ENCODE data around the gene SMARCD2.
A peak's percentile ranks its signal among the peaks of the same experiment; 100 is the strongest.
"Not testable (repeated sequence)": the region's sequence is repeated elsewhere in the genome, so short reads cannot be mapped to it uniquely, and the experiment has no call there.

SMARCD2 gene

DNA sequence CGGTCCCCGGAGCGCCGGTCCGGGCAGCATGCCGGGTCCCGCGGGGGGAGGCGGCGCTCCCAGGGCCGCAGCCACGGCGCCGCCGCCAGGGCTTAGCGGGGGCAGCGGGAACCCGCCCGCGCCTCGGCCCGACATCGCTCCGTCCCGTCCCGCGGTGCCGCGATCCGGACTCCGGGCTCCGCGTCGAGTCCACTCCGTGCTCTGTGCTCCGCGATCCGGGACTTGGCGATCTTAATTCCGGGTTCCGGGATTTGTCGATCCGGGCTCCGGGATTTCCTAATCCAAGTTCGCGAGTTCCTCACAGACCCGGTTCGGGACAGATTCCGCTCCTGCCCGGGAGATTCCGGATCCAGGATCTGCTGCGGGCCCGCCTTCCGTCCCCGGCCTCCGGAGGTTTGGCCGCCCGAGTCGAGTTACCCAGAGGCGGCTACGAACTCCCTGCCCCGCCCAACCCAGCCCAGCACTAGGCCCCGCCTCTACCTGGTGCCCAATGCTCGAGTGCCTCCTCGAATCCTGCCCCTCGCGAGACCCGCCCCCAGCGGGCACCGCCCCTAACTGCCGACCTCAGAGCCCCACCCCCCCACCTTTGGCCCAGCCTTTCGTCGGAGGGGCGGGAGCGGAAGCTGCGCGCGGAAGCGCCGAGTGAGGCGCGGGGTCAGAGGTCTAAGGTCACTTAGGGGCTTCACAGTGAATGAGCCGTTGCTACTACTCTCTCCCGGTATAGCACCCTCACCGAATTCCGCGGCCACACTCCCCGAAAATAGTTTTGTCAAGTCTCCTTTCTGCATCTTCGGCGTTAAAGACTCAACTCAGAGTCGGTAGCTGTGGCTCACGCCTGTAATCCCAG lies at the start of gene SMARCD2:
SMARCD2 (minus strand) TSS at position 146 of the 847 bp plus-strand sequence; CDS start at position 135, 11 bp downstream.
- FAIRE-seq: no peak
- TF ChIP-seq, protein P1, sequence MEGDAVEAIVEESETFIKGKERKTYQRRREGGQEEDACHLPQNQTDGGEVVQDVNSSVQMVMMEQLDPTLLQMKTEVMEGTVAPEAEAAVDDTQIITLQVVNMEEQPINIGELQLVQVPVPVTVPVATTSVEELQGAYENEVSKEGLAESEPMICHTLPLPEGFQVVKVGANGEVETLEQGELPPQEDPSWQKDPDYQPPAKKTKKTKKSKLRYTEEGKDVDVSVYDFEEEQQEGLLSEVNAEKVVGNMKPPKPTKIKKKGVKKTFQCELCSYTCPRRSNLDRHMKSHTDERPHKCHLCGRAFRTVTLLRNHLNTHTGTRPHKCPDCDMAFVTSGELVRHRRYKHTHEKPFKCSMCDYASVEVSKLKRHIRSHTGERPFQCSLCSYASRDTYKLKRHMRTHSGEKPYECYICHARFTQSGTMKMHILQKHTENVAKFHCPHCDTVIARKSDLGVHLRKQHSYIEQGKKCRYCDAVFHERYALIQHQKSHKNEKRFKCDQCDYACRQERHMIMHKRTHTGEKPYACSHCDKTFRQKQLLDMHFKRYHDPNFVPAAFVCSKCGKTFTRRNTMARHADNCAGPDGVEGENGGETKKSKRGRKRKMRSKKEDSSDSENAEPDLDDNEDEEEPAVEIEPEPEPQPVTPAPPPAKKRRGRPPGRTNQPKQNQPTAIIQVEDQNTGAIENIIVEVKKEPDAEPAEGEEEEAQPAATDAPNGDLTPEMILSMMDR (IDR thresholded peaks at IDR 0.05; ENCODE audit: insufficient read depth, missing control alignments): no peak
- DNase-seq (ENCODE audit: insufficient read length, low spot score): peak; percentile 54

DNA sequence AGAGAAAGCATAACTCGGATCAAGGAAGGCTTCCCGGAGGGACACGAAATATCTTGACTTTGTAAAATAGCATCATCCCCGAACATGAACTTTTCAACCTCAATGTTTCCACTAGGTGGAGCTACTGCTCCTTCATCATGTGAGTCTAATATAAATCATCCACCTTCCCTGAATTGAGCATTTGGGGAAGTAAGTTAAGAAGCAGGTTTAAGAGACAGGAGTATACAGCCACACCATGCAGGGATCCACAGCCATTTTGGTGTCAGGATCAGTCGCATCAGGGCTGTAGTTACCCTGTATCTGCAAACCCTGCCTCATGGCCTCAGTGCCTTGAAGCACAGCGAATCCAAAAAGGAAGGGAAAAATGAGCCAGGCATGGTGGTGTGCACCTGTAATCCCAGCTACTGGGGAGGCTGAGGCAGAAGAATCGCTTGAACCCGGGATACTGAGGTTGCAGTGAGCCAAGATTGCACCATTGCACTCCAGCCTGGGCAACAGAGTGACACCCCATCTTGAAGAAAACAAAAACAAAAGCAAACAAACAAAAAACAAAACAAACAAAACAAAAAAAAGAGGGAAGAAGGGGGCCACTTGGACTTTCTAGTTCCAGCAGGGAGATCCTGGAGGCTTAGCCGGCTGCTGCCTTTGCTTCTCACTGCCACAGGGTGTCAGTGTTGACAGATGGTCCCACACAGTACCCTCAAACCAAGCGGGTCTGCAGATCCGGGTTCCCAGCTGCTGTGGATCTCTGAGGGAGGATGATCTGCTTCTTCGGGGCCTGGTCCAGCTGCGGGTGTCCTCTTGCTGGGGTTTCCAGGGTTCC lies 46.8 kb upstream of the SMARCD2 start:
- FAIRE-seq; DNase-seq (ENCODE audit: insufficient read length, low spot score): not testable (repeated sequence)
- TF ChIP-seq, protein P1 (IDR thresholded peaks at IDR 0.05; ENCODE audit: insufficient read depth, missing control alignments): peak; percentile 72

DNA sequence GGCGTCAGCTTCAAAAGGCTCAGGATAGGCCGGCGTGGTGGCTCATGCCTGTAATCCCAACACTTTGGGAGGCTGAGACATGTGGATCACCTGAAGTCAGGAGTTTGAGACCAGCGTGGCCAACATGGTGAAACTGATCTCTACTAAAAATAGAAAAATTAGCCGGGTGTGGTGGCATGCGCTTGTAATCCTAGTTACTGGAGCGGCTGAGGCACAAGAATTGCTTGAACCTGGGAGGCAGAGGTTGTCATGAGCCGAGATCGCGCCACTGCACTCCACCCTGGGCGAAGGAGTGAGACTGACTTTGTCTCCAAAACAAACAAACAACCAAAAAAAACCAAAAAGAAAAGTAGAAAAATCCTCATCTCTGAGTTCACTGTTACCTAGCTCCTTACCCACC lies 42.6 kb upstream of the SMARCD2 start:
- not testable (repeated sequence) for FAIRE-seq; DNase-seq (ENCODE audit: insufficient read length, low spot score)

DNA sequence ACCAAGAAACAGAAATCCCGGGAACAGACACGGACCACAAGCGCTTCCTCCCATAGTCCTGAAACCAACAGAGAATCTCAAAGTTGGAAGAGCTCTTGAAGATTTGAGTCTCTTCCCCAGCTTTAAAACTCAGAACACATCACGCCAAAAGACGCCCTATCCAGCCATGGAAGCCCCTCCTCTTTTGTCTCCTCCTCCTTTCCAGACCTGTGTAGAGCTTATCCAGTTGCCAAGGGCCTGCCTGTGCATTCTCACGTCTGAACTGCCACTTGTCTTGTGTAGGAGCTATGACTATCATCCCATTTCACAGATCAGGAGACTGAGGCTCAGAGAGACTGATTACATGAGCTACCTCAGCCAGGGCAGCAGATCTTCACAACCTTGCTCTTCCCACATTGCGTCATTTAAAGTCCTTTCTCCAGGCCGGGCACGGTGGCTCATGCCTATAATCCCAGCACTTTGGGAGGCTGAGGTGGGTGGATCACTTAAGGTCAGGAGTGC lies 40.2 kb upstream of the SMARCD2 start:
- FAIRE-seq; DNase-seq (ENCODE audit: insufficient read length, low spot score): not testable (repeated sequence)

DNA sequence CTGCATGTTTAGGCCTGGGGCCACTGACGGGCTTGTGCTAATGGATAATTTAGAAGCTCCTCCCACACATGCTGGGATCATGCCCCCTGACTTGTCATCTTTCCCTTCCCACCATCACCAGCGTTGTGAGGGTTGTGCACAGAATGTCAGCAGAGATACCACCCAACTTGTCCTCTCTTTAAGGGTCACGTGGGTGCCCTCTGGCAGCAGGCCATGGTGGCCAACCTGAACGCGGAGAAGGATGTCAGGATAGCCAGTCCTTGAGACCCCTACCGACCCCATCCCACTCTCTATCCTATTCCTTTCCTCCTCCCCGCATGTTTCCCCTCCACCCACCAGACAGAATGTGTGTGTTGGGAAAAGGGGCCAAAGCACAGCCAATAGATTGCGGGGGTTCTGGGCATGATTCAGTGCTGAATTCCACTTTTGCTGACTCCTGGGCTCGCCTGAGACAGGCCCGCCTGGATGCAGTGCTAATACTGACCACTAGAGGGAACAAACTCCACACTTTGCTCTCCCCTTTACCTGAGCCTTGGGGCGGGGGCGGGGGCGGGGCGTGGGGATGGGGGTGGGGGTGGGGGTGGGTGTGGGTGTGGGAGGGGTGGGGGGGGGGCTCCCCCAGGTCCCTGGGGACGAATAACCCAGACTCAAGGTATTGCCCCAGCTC lies 39.6 kb upstream of the SMARCD2 start, which contains the start of gene GH2:
GH2 (minus strand) TSS at position 10 of the 667 bp plus-strand sequence. CDS start 143 bp downstream, outside the sequence.
- DNase-seq (ENCODE audit: insufficient read length, low spot score): peak; percentile 72
- no peak for FAIRE-seq
- TF ChIP-seq, protein P1 (IDR thresholded peaks at IDR 0.05; ENCODE audit: insufficient read depth, missing control alignments): peak; percentile 55

DNA sequence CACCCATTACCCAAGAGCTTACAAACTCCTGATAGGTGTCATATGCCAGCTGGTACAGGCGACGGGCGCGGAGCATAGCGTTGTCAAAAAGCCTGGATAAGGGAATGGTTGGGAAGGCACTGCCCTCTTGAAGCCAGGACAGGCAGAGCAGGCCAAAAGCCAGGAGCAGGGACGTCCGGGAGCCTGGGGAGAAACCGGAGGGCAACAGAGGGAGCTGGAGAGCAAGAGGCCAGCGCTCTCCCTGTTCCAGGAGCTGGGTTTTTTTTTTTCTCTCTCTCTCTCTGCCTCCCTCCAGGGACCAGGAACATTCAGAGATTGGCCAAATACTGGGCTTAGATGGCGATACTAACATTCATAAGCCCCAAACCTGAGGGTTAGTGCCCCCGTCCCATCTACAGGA lies 38.9 kb upstream of the SMARCD2 start:
- FAIRE-seq; DNase-seq (ENCODE audit: insufficient read length, low spot score): not testable (repeated sequence)

DNA sequence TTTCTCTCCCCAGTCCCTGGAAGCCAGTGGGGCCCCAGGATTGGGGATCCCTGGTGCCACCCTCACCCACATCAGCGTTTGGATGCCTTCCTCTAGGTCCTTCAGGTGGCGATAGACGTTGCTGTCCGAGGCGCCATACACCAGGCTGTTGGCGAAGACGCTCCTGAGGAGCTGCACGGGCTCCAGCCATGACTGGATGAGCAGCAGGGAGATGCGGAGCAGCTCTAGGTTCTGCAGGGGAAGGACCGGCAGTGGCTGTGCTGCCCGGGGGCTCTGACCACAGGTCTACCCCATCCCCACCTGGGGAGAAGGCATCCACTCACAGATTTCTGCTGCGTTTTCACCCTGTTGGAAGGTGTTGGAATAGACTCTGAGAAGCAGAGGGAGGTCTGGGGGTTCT lies 38.2 kb upstream of the SMARCD2 start:
- FAIRE-seq: no peak
- TF ChIP-seq, protein P1 (IDR thresholded peaks at IDR 0.05; ENCODE audit: insufficient read depth, missing control alignments): no peak
- DNase-seq (ENCODE audit: insufficient read length, low spot score): no peak

DNA sequence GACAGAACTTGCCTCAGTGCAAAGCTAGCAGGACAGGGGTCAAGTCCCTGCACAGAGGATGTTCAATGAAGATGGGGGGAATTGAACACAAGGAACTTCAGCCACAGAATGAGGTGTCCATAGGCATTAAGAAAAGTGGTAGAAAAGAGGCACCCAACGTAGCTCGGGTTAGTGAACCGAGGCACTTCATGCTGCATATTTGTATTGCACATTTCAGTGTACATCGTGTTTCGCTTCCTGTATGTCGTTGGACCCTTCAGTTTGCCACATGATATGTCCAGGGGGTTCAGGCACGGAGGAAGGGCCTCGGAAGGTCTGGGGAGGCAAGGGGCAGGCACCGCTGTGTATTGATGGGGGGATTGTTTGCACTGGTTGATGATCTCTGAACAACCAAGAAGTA lies 35.9 kb upstream of the SMARCD2 start:
- not testable (repeated sequence) for FAIRE-seq; DNase-seq (ENCODE audit: insufficient read length, low spot score)

DNA sequence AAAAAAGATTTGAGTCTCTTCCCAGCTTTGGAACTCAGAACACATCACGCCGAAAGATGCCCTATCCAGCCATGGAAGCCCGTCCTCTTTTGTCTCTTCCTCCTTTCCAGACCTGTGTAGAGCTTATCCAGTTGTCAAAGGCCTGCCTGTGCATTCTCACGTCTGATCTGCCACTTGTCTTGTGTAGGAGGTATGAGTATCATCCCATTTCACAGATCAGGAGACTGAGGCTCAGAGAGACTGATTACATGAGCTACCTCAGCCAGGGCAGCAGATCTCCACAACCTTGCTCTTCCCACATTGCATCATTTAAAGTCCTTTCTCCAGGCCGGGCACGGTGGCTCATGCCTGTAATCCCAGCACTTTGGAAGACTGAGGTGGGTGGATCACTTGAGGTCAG lies 32.2 kb upstream of the SMARCD2 start:
- DNase-seq (ENCODE audit: insufficient read length, low spot score); FAIRE-seq: not testable (repeated sequence)

DNA sequence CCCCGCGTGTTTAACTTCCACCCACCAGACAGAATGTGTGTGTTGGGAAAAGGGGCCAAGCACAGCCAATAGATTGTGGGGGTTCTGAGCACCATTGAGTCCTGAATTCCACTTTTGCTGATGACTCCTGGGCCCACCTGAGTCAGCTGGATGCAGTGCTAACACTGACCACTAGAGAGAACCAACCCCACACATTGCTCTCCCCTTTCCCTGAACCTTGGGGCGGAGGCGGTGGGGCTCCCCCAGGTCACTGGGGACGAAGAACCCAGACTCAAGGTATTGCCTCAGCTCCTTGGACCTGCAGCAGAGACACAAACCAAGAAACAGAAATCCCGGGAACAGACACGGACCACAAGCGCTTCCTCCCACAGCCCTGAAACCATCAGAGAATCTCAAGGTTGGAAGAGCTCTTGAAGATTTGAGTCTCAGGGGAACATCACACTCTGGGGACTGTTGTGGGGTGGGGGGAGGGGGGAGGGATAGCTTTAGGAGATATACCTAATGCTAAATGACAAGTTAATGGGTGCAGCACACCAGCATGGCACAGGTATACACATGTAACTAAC lies 31.7 kb upstream of the SMARCD2 start:
- FAIRE-seq: not testable (repeated sequence)

DNA sequence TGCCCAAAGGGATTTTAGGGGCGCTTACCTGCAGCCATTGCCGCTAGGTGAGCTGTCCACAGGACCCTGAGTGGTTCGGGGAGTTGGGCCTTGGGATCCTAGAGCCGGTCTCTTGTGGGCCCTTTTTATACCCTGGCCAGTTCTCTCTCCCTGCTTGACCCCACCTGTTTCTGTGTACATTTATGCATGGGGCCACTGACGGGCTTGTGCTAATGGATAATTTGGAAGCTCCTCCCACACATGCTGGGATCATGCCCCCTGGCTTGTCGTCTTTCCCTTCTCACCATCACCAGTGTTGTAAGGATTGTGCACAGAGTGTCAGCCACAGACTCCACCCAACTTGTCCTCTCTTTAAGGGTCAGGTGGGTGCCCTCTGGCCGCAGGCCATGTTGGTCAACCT lies 31.1 kb upstream of the SMARCD2 start, which contains the start of gene CSH2:
CSH2 (minus strand) TSS at position 101 of the 400 bp plus-strand sequence; CDS start at position 38, 63 bp downstream.
- not testable (repeated sequence) for FAIRE-seq; DNase-seq (ENCODE audit: insufficient read length, low spot score)

More for the DNA sequence above, 31.7 kb upstream of the SMARCD2 start:
- DNase-seq (ENCODE audit: insufficient read length, low spot score): not testable (repeated sequence)

DNA sequence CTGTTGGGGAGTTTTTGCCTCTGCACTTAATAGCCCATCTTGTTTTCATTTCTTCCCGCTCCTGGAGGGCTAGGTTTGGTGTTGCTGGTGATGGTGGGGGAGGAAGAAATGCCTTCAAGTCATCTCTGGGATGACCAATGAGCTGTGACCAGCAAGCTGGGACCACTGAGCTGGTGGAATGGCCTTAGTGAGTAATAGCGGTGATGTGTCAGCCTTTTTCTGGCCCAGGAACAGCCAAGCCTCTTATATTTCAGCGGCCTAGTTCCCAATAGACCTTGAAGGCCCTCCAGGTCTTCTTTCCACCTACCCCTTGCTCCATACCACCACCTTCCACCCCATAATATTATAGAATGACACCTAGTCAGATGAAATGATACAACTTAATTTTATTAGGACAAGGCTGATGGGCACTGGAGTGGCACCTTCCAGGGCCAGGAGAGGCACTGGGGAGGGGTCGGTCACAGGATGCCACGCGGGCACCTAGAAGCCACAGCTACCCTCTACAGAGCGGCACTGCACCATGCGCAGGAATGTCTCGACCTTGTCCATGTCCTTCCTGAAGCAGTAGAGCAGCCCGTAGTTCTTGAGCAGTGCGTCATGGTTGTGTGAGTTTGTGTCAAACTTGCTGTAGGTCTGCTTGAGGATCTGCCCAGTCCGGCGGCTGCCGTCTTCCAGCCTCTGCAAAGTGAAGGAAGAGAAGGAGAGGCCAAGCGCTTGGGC lies 29.3 kb upstream of the SMARCD2 start:
- not testable (repeated sequence) for DNase-seq (ENCODE audit: insufficient read length, low spot score); FAIRE-seq
